Measurements from ENCODE around the gene SLC9A3. TPM values are rescaled to one million over a fixed set of nuclear protein-coding genes. Genes with fewer than 3 reads are reported as not detected.

Gene SLC9A3
- total RNA-seq, 5 donors from 2014 or later (not counting 1 experiment from before 2014, with no cell fraction given): 1.9 to 3.5 (median 2.5) TPM

DNA sequence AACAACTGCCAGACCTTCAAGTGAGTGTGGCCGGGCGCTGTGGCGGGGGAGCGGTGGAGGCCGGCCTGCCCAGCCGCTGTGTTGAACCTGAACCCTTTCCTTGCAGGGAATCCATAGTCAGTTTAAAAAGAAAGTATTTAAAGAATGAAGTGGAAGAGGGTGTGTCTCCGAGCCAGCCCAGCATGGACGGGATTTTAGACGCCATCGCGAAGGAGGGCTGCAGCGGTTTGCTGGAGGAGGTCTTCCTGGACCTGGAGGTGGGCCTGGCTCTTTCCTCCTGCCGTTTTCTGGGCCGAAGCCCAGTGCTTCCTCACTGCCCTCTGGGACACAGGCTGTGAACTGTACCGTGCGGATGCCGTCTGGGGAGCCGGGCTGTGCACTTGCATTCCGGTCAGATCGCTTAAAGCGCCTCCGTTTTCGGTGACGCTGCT lies 62.2 kb downstream of the SLC9A3 start:
- H3K4me3 Mint-ChIP-seq: no peak overlapping the region
- POLR2A ChIA-PET: no interaction called here
- WGBS (ENCODE audit: insufficient coverage): 100% methylated on average over 17 of the region's 24 CpGs
- no peak overlapping the region for H3K27ac ChIP-seq (ENCODE audit: low read length)
- peaks cover 8 to 18% of the 10 kb centered on the region in 2 experiments for H3K4me1 ChIP-seq (ENCODE audit: control insufficient read depth in 1 of 2, extremely low read depth in 1 of 2, insufficient read depth in 2 of 2, low read length in 2 of 2)
- no peaks in the 10 kb centered on the region for H3K27me3 Mint-ChIP-seq
- no peaks in the 10 kb centered on the region for H3K9me3 ChIP-seq
- no peaks in the 10 kb centered on the region for H3K27me3 ChIP-seq (replicated peaks in 1 of 2; ENCODE audit: control insufficient read depth in 2 of 2, extremely low read depth in 1 of 2, insufficient read depth in 2 of 2, low read length in 1 of 2)
- peaks cover 16 to 37% (median 32%) of the 10 kb centered on the region in 3 donors for H3K4me1 Mint-ChIP-seq
- ATAC-seq (replicated peaks in 1 of 4) (no peak), DNase-seq (no peak)
- no peak overlapping the region for H3K27ac Mint-ChIP-seq
- H3K36me3 ChIP-seq (ENCODE audit: control insufficient read depth in 2 of 2, extremely low read depth in 1 of 2, insufficient read depth in 1 of 2, low read length in 1 of 2): peaks cover 14 to 52% of the 10 kb centered on the region in 2 donors
- peaks cover 52% of the 10 kb centered on the region for H3K36me3 Mint-ChIP-seq
- CTCF ChIA-PET: no interaction called here
- H3K4me3 ChIP-seq (ENCODE audit: control insufficient read depth in 1 of 2, extremely low read depth in 1 of 2, low read length in 1 of 2): no peak overlapping the region
- no peaks in the 10 kb centered on the region for H3K9me3 Mint-ChIP-seq

DNA sequence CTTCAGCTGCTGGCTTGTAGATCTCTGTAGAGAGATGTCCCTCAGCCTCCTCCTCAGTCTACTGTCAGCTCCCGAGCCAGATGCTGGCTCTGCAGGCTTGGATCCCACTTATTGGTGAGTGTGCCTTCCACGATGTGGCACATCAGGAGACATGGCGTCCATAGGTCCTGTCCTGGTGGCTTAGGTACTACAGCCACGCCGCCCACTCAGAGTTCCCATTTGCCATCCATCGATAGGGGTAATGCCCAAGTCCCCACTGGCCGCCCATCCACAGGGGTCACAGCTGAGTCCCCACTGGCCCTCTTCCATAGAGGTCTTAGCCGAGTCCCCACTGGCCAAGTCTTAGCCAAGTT lies 64.0 kb downstream of the SLC9A3 start:
- H3K36me3 Mint-ChIP-seq: peaks cover 56% of the 10 kb centered on the region
- ChIA-PET POLR2A (no interaction called here), CTCF (no interaction called here)
- H3K4me3 Mint-ChIP-seq: no peak overlapping the region
- H3K27ac ChIP-seq (ENCODE audit: low read length): no peak overlapping the region
- 98% methylated on average over 8 of the region's 8 CpGs for WGBS (ENCODE audit: insufficient coverage)
- H3K36me3 ChIP-seq (ENCODE audit: control insufficient read depth in 2 of 2, extremely low read depth in 1 of 2, insufficient read depth in 1 of 2, low read length in 1 of 2): peaks cover 12 to 58% of the 10 kb centered on the region in 2 donors
- no peaks in the 10 kb centered on the region for H3K27me3 ChIP-seq (replicated peaks in 1 of 2; ENCODE audit: control insufficient read depth in 2 of 2, extremely low read depth in 1 of 2, insufficient read depth in 2 of 2, low read length in 1 of 2)
- peaks cover 8 to 15% of the 10 kb centered on the region in 2 experiments for H3K4me1 ChIP-seq (ENCODE audit: control insufficient read depth in 1 of 2, extremely low read depth in 1 of 2, insufficient read depth in 2 of 2, low read length in 2 of 2)
- H3K27me3 Mint-ChIP-seq: no peaks in the 10 kb centered on the region
- DNase-seq (no peak), ATAC-seq (replicated peaks in 1 of 4) (no peak)
- peaks cover 25 to 33% (median 31%) of the 10 kb centered on the region in 3 donors for H3K4me1 Mint-ChIP-seq
- H3K9me3 Mint-ChIP-seq: no peaks in the 10 kb centered on the region
- no peaks in the 10 kb centered on the region for H3K9me3 ChIP-seq
- H3K4me3 ChIP-seq (ENCODE audit: control insufficient read depth in 1 of 2, extremely low read depth in 1 of 2, low read length in 1 of 2): no peak overlapping the region
- peak overlapping the region in 1 of 2 donors; percentile 33 for H3K27ac Mint-ChIP-seq

- 96% methylated on average over 13 of the region's 24 CpGs for WGBS (ENCODE audit: insufficient coverage)
- Mint-ChIP-seq H3K4me1 (peaks cover 25 to 35% (median 34%) of the 10 kb centered on the region in 3 donors), H3K9me3 (no peaks in the 10 kb centered on the region), H3K4me3 (no peak overlapping the region), H3K27me3 (no peaks in the 10 kb centered on the region), H3K36me3 (peaks cover 56% of the 10 kb centered on the region), H3K27ac (peak overlapping the region in 1 of 2 donors; percentile 33)
- CTCF ChIA-PET: no interaction called here
- DNase-seq (no peak), ATAC-seq (replicated peaks in 1 of 4) (no peak)
- Histone ChIP-seq H3K4me1 (ENCODE audit: control insufficient read depth in 1 of 2, extremely low read depth in 1 of 2, insufficient read depth in 2 of 2, low read length in 2 of 2) (peaks cover 8 to 10% of the 10 kb centered on the region in 2 experiments), H3K9me3 (no peaks in the 10 kb centered on the region), H3K27ac (ENCODE audit: low read length) (no peak overlapping the region), H3K27me3 (replicated peaks in 1 of 2; ENCODE audit: control insufficient read depth in 2 of 2, extremely low read depth in 1 of 2, insufficient read depth in 2 of 2, low read length in 1 of 2) (no peaks in the 10 kb centered on the region), H3K4me3 (ENCODE audit: control insufficient read depth in 1 of 2, extremely low read depth in 1 of 2, low read length in 1 of 2) (no peak overlapping the region), H3K36me3 (ENCODE audit: control insufficient read depth in 2 of 2, extremely low read depth in 1 of 2, insufficient read depth in 1 of 2, low read length in 1 of 2) (peaks cover 12 to 61% of the 10 kb centered on the region in 2 donors)
- POLR2A ChIA-PET: no interaction called here
These were observed 64.5 kb downstream of the SLC9A3 start for GRCh38 chr5:459562-460272.

- H3K36me3 ChIP-seq (ENCODE audit: control insufficient read depth in 2 of 2, extremely low read depth in 1 of 2, insufficient read depth in 1 of 2, low read length in 1 of 2): peaks cover 17 to 70% of the 10 kb centered on the region in 2 donors
- Mint-ChIP-seq H3K27me3 (no peaks in the 10 kb centered on the region), H3K36me3 (peaks cover 58% of the 10 kb centered on the region), H3K4me1 (peaks cover 24 to 32% (median 31%) of the 10 kb centered on the region in 3 donors), H3K27ac (peak overlapping the region; percentile 50 to 58), H3K4me3 (no peak overlapping the region), H3K9me3 (no peaks in the 10 kb centered on the region)
- CTCF ChIA-PET: no interaction called here
- peak overlapping the region; percentile 30 for H3K27ac ChIP-seq (ENCODE audit: low read length)
- peaks cover 5 to 6% of the 10 kb centered on the region in 2 experiments for H3K4me1 ChIP-seq (ENCODE audit: control insufficient read depth in 1 of 2, extremely low read depth in 1 of 2, insufficient read depth in 2 of 2, low read length in 2 of 2)
- ATAC-seq (replicated peaks in 1 of 4) (no peak), DNase-seq (peak in 1 of 35 experiments; percentile 34)
- H3K4me3 ChIP-seq (ENCODE audit: control insufficient read depth in 1 of 2, extremely low read depth in 1 of 2, low read length in 1 of 2): no peak overlapping the region
- H3K9me3 ChIP-seq: no peaks in the 10 kb centered on the region
- POLR2A ChIA-PET: interaction anchor here in 1 of 2 donors (0.9 kb wide), 1 partner anchor 13 kb away, joined by 4 read pairs; no protein-coding TSS in a partner anchor
- WGBS (ENCODE audit: insufficient coverage): 81% methylated on average over 11 of the region's 17 CpGs
- H3K27me3 ChIP-seq (replicated peaks in 1 of 2; ENCODE audit: control insufficient read depth in 2 of 2, extremely low read depth in 1 of 2, insufficient read depth in 2 of 2, low read length in 1 of 2): no peaks in the 10 kb centered on the region
These were observed 65.5 kb downstream of the SLC9A3 start for GRCh38 chr5:458547-459353.

DNA sequence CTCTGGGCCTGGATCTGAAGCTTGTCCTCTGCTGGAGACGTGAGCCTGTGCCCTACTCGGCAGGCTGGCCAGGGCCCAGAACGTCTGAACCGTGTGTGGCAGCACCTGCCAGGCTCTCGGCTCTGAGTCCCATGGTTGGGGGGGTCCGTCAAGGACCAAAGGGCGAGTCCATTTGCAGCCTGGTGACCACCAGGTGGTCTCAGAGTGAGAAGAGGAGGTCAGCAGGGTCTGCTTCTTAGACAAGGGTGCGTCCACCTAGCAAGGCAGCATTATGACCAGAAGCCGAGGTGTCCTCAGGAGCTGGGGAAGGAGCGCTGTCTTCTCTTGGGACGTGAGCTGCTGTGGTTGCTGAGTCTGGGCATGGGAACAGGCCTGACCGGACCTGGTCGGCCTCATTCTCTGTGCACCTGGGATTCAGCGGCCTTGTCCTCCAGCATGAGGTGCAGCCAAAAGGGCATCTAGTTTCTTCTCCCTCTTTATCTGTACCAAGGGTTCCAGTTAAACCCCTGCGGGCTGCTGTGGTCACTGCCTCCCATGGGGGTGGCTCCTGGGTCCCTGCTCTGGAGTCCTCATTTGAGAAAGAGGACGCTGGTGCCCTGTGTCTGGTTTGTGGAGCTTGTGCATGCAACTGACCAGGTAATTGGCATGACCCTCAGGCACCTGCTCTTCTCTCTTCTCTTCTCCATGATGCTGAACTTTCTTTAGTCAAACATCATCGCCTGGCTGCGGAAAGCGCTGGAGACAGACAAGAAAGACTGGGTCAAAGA lies 66.9 kb downstream of the SLC9A3 start:
- H3K27ac Mint-ChIP-seq: no peak overlapping the region
- peaks cover 24 to 81% of the 10 kb centered on the region in 2 donors for H3K36me3 ChIP-seq (ENCODE audit: control insufficient read depth in 2 of 2, extremely low read depth in 1 of 2, insufficient read depth in 1 of 2, low read length in 1 of 2)
- 96% methylated on average over 15 of the region's 19 CpGs for WGBS (ENCODE audit: insufficient coverage)

More for the DNA sequence above, 66.9 kb downstream of the SLC9A3 start:
- Histone ChIP-seq H3K27me3 (replicated peaks in 1 of 2; ENCODE audit: control insufficient read depth in 2 of 2, extremely low read depth in 1 of 2, insufficient read depth in 2 of 2, low read length in 1 of 2) (no peaks in the 10 kb centered on the region), H3K4me3 (ENCODE audit: control insufficient read depth in 1 of 2, extremely low read depth in 1 of 2, low read length in 1 of 2) (no peak overlapping the region), H3K4me1 (ENCODE audit: control insufficient read depth in 1 of 2, extremely low read depth in 1 of 2, insufficient read depth in 2 of 2, low read length in 2 of 2) (peaks cover 13 to 18% of the 10 kb centered on the region in 2 experiments), H3K27ac (ENCODE audit: low read length) (no peak overlapping the region), H3K9me3 (no peaks in the 10 kb centered on the region)
- Mint-ChIP-seq H3K9me3 (peaks cover 1 to 5% (median 3%) of the 10 kb centered on the region in 3 donors), H3K27me3 (no peaks in the 10 kb centered on the region), H3K36me3 (peaks cover 64% of the 10 kb centered on the region), H3K4me1 (peaks cover 30 to 41% (median 41%) of the 10 kb centered on the region in 3 donors), H3K4me3 (no peak overlapping the region)
- no peak for DNase-seq
- ChIA-PET CTCF (no interaction called here), POLR2A (no interaction called here)
- ATAC-seq (replicated peaks in 1 of 4): no peak
